Measurements from ENCODE around the gene LCA5.

DNA sequence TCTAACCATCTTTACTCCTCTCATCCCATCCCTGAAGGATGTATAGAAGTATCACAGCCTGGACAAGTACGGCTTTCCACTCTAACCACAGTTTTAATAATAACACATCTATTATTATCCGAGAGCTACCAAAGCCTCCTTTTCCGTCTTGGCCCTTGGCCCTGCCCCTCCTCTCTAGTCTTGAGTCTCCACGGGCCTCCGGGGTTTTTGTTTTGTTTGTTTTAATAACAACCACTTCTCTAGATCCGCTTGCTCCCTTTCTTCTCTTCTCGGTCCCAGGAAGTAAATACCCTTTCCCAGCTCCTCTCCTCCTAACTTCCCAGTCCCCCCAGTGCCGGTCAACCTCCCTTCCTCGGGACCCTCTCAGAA is 661 bp downstream of the LCA5 start:
- TF ChIP-seq, protein P1, sequence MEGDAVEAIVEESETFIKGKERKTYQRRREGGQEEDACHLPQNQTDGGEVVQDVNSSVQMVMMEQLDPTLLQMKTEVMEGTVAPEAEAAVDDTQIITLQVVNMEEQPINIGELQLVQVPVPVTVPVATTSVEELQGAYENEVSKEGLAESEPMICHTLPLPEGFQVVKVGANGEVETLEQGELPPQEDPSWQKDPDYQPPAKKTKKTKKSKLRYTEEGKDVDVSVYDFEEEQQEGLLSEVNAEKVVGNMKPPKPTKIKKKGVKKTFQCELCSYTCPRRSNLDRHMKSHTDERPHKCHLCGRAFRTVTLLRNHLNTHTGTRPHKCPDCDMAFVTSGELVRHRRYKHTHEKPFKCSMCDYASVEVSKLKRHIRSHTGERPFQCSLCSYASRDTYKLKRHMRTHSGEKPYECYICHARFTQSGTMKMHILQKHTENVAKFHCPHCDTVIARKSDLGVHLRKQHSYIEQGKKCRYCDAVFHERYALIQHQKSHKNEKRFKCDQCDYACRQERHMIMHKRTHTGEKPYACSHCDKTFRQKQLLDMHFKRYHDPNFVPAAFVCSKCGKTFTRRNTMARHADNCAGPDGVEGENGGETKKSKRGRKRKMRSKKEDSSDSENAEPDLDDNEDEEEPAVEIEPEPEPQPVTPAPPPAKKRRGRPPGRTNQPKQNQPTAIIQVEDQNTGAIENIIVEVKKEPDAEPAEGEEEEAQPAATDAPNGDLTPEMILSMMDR (IDR thresholded peaks at IDR 0.05): no peak
- no peak for TF ChIP-seq POLR2AphosphoS5 (IDR thresholded peaks at IDR 0.05; ENCODE audit: low read depth, low read length)
- TF ChIP-seq SIN3A (IDR thresholded peaks at IDR 0.05; ENCODE audit: borderline replicate concordance, insufficient read depth, low read depth, low read length): no peak
- TF ChIP-seq, protein P2, sequence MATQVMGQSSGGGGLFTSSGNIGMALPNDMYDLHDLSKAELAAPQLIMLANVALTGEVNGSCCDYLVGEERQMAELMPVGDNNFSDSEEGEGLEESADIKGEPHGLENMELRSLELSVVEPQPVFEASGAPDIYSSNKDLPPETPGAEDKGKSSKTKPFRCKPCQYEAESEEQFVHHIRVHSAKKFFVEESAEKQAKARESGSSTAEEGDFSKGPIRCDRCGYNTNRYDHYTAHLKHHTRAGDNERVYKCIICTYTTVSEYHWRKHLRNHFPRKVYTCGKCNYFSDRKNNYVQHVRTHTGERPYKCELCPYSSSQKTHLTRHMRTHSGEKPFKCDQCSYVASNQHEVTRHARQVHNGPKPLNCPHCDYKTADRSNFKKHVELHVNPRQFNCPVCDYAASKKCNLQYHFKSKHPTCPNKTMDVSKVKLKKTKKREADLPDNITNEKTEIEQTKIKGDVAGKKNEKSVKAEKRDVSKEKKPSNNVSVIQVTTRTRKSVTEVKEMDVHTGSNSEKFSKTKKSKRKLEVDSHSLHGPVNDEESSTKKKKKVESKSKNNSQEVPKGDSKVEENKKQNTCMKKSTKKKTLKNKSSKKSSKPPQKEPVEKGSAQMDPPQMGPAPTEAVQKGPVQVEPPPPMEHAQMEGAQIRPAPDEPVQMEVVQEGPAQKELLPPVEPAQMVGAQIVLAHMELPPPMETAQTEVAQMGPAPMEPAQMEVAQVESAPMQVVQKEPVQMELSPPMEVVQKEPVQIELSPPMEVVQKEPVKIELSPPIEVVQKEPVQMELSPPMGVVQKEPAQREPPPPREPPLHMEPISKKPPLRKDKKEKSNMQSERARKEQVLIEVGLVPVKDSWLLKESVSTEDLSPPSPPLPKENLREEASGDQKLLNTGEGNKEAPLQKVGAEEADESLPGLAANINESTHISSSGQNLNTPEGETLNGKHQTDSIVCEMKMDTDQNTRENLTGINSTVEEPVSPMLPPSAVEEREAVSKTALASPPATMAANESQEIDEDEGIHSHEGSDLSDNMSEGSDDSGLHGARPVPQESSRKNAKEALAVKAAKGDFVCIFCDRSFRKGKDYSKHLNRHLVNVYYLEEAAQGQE (IDR thresholded peaks at IDR 0.05; ENCODE audit: insufficient read depth in 1 of 2, low read depth in 2 of 2, low read length in 1 of 2): no peak
- TF ChIP-seq TCF7L2 (IDR thresholded peaks at IDR 0.05; ENCODE audit: low read depth, low read length): no peak
